ENCODE measurements around the gene MCM8. TPM values are rescaled to one million over a fixed set of nuclear protein-coding genes. Genes with fewer than 3 reads are reported as not detected.

The MCM8 gene
- total and polyA plus RNA-seq, 9 of the 15 experiments (the other 6 are each of a cell fraction or from before 2014, with no cell fraction given) = 4.5 to 43.8 (median 25.4) TPM

DNA sequence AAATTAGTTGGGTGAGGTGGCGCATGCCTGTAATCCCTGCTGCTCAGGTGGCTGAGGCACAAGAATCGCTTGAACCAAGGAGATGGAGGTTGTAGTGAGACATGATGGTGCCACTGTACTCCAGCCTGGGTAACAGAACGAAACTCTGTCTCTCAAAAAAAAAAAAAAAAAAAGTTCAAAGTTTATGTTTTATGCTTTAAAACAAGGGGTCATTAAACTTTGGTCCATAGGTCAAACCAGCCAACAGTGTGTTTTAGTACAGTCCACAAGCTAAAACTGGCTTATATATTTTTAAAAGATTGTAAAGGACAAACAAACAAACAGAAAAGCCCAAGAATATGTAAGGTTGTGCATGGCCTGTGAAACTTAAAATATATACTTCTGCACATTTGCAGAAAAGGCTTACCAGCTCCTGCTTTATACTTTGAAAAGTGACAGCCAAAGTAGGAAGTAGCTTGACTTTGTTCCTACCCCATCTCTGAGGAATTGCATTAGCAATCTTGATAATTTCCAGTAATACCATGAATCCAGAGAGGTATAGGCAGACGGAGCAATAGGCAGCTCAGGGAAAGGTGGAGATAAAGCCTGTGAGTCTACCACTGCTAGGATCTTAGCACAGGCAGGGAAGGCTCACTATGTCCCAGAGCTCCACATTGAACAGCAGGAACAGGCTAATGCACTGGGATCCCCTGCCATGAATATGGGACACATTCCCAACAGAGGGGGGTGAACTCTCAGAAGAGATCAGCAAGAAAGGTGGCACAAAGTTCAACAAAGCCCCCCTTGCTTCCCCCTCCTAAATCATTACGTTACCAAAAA, 30.5 kb downstream of the MCM8 start:
- in situ Hi-C loops (cut with MboI) (no loop called here), intact Hi-C loops (cut with micrococcal nuclease) (no loop called here)
- H3K27ac ChIP-seq (ENCODE audit: extremely low read depth, low read depth, low read length) = no peak overlapping the region
- no TSS peak for BruUV-seq (replicated peaks)
- DNase-seq (ENCODE audit: extremely low read depth in 1 of 4, low spot score in 3 of 4) = no peak
- no peak overlapping the region for H2AFZ ChIP-seq (ENCODE audit: low read depth, low read length)
- H4K20me1 ChIP-seq (replicated peaks; ENCODE audit: control insufficient read depth, insufficient read depth, low read length) = no peaks in the 10 kb centered on the region
- H3K4me2 ChIP-seq (ENCODE audit: insufficient read depth, low read length) = no peak overlapping the region
- WGBS (ENCODE audit: insufficient coverage, low coverage, missing lambda C conversion rate) = 69% methylated on average over 5 of the region's 5 CpGs
- no peak for ATAC-seq
- TF ChIP-seq, protein P1, sequence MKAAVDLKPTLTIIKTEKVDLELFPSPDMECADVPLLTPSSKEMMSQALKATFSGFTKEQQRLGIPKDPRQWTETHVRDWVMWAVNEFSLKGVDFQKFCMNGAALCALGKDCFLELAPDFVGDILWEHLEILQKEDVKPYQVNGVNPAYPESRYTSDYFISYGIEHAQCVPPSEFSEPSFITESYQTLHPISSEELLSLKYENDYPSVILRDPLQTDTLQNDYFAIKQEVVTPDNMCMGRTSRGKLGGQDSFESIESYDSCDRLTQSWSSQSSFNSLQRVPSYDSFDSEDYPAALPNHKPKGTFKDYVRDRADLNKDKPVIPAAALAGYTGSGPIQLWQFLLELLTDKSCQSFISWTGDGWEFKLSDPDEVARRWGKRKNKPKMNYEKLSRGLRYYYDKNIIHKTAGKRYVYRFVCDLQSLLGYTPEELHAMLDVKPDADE (conservative IDR thresholded peaks at IDR 0.05; ENCODE audit: control insufficient read depth, low read depth, low read length) = no peak
- TF ChIP-seq POLR2B (IDR thresholded peaks at IDR 0.05; ENCODE audit: low read depth, partially characterized antibody) (no peak), ZNF511 (CRISPR knock-in tag; IDR thresholded peaks at IDR 0.05) (no peak), KAT8 (IDR thresholded peaks at IDR 0.05; ENCODE audit: low read depth) (no peak), ZBED1 (IDR thresholded peaks at IDR 0.05) (no peak), FUS (optimal IDR thresholded peaks at IDR 0.05; ENCODE audit: low read depth, low read length) (no peak), TEAD2 (tag; IDR thresholded peaks at IDR 0.05) (no peak), ZNF77 (CRISPR knock-in tag; IDR thresholded peaks at IDR 0.05) (no peak), POLR3A (IDR thresholded peaks at IDR 0.05; ENCODE audit: borderline replicate concordance, extremely low read depth, insufficient read depth, insufficient read length) (no peak), ZNF140 (CRISPR knock-in tag; IDR thresholded peaks at IDR 0.05) (no peak), DNMT1 (IDR thresholded peaks at IDR 0.05) (no peak), SMAD4 (CRISPR knock-in tag; conservative IDR thresholded peaks at IDR 0.05) (no peak)
- TF ChIP-seq, protein P2, sequence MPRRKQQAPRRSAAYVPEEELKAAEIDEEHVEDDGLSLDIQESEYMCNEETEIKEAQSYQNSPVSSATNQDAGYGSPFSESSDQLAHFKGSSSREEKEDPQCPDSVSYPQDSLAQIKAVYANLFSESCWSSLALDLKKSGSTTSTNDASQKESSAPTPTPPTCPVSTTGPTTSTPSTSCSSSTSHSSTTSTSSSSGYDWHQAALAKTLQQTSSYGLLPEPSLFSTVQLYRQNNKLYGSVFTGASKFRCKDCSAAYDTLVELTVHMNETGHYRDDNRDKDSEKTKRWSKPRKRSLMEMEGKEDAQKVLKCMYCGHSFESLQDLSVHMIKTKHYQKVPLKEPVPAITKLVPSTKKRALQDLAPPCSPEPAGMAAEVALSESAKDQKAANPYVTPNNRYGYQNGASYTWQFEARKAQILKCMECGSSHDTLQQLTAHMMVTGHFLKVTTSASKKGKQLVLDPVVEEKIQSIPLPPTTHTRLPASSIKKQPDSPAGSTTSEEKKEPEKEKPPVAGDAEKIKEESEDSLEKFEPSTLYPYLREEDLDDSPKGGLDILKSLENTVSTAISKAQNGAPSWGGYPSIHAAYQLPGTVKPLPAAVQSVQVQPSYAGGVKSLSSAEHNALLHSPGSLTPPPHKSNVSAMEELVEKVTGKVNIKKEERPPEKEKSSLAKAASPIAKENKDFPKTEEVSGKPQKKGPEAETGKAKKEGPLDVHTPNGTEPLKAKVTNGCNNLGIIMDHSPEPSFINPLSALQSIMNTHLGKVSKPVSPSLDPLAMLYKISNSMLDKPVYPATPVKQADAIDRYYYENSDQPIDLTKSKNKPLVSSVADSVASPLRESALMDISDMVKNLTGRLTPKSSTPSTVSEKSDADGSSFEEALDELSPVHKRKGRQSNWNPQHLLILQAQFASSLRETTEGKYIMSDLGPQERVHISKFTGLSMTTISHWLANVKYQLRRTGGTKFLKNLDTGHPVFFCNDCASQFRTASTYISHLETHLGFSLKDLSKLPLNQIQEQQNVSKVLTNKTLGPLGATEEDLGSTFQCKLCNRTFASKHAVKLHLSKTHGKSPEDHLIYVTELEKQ (CRISPR knock-in tag; IDR thresholded peaks at IDR 0.05) = no peak
- TF ChIP-seq, protein P3, sequence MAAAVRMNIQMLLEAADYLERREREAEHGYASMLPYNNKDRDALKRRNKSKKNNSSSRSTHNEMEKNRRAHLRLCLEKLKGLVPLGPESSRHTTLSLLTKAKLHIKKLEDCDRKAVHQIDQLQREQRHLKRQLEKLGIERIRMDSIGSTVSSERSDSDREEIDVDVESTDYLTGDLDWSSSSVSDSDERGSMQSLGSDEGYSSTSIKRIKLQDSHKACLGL (CRISPR knock-in tag; IDR thresholded peaks at IDR 0.05; ENCODE audit: borderline replicate concordance, poor library complexity, severe bottlenecking) = no peak
- TF ChIP-seq, protein P4, sequence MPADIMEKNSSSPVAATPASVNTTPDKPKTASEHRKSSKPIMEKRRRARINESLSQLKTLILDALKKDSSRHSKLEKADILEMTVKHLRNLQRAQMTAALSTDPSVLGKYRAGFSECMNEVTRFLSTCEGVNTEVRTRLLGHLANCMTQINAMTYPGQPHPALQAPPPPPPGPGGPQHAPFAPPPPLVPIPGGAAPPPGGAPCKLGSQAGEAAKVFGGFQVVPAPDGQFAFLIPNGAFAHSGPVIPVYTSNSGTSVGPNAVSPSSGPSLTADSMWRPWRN (IDR thresholded peaks at IDR 0.05; ENCODE audit: low read depth) = no peak
- no peaks in the 10 kb centered on the region for H3K9me1 ChIP-seq (ENCODE audit: control insufficient read depth, insufficient read depth, low read length)
- no peak overlapping the region for H3K9ac ChIP-seq (ENCODE audit: insufficient read depth in 1 of 2, low read depth in 2 of 2, low read length in 2 of 2)
- H3K79me2 ChIP-seq (ENCODE audit: control insufficient read depth, insufficient read depth, low read length) = no peaks in the 10 kb centered on the region
- POLR2A ChIA-PET = interaction anchor here (0.6 to 1.5 kb wide), 4 partner anchors 11 to 27 kb away, joined by 3 to 4 read pairs (median 4); no protein-coding TSS in a partner anchor
- H3K27me3 ChIP-seq (ENCODE audit: control insufficient read depth in 2 of 2, insufficient read depth in 2 of 2, low read length in 2 of 2) = no peaks in the 10 kb centered on the region
- H3K4me1 ChIP-seq (replicated peaks in 1 of 2; ENCODE audit: control insufficient read depth in 2 of 2, insufficient read depth in 2 of 2, low read length in 2 of 2) = no peaks in the 10 kb centered on the region
- no peaks in the 10 kb centered on the region for H3K9me3 ChIP-seq (replicated peaks; ENCODE audit: control insufficient read depth, insufficient read depth, low read depth, low read length)
- CTCF ChIA-PET (ENCODE audit: low intra/inter-chr PET ratio) = no interaction called here
- H3K4me3 ChIP-seq = no peak overlapping the region
- peaks cover 77% of the 10 kb centered on the region for H3K36me3 ChIP-seq (ENCODE audit: control insufficient read depth, insufficient read depth, low read length)
- FAIRE-seq = no peak
